ENCODE results near the gene PDE3B.
"Not testable (repeated sequence)": the region's sequence is repeated elsewhere in the genome, so short reads cannot be mapped to it uniquely, and the experiment has no call there.

Gene PDE3B

GRCh38 chr11:14743667-14744066, 100.1 kb downstream of the PDE3B start:
- not testable (repeated sequence) for DNase-seq (ENCODE audit: low read depth in 2 of 2)

- DNase-seq (ENCODE audit: low read depth in 2 of 2): no peak
Measured at GRCh38 chr11:14746857-14747395, 103.3 kb downstream of the PDE3B start.

GRCh38 chr11:14748090-14748489, 104.5 kb downstream of the PDE3B start:
- DNase-seq (ENCODE audit: low read depth in 2 of 2): no peak

GRCh38 chr11:14750911-14751310, 107.3 kb downstream of the PDE3B start:
- no peak for DNase-seq (ENCODE audit: low read depth in 2 of 2)

- no peak for DNase-seq (ENCODE audit: low read depth in 2 of 2)
Measured at GRCh38 chr11:14751975-14752407, 108.4 kb downstream of the PDE3B start.

GRCh38 chr11:14755140-14755539, 111.5 kb downstream of the PDE3B start:
- DNase-seq (ENCODE audit: low read depth in 2 of 2): no peak

GRCh38 chr11:14756349-14756748, 112.7 kb downstream of the PDE3B start:
- DNase-seq (ENCODE audit: low read depth in 2 of 2): no peak

- DNase-seq (ENCODE audit: low read depth in 2 of 2): not testable (repeated sequence)
Measured at GRCh38 chr11:14759300-14760012, 115.9 kb downstream of the PDE3B start.

- DNase-seq (ENCODE audit: low read depth in 2 of 2): no peak
Measured at GRCh38 chr11:14764179-14764578, 120.6 kb downstream of the PDE3B start.

- peak in 1 of 2 donors; percentile 16 for DNase-seq (ENCODE audit: low read depth in 2 of 2)
Measured at GRCh38 chr11:14764579-14765527, 121.2 kb downstream of the PDE3B start.

GRCh38 chr11:14766585-14766984, 123.0 kb downstream of the PDE3B start:
- DNase-seq (ENCODE audit: low read depth in 2 of 2): no peak

GRCh38 chr11:14768526-14769188, 125.1 kb downstream of the PDE3B start:
- DNase-seq (ENCODE audit: low read depth in 2 of 2): no peak

- no peak for DNase-seq (ENCODE audit: low read depth in 2 of 2)
Measured at GRCh38 chr11:14773755-14774154, 130.2 kb downstream of the PDE3B start.

- no peak for DNase-seq (ENCODE audit: low read depth in 2 of 2)
Measured at GRCh38 chr11:14774721-14775120, 131.1 kb downstream of the PDE3B start.

GRCh38 chr11:14775897-14776296, 132.3 kb downstream of the PDE3B start:
- no peak for DNase-seq (ENCODE audit: low read depth in 2 of 2)

GRCh38 chr11:14778460-14778859, 134.9 kb downstream of the PDE3B start:
- DNase-seq (ENCODE audit: low read depth in 2 of 2): not testable (repeated sequence)

- DNase-seq (ENCODE audit: low read depth in 2 of 2): no peak
Measured at GRCh38 chr11:14783788-14784187, 140.2 kb downstream of the PDE3B start.

- no peak for DNase-seq (ENCODE audit: low read depth in 2 of 2)
Measured at GRCh38 chr11:14784230-14784629, 140.6 kb downstream of the PDE3B start.

- no peak for DNase-seq (ENCODE audit: low read depth in 2 of 2)
Measured at GRCh38 chr11:14789879-14790484, 146.4 kb downstream of the PDE3B start.

- DNase-seq (ENCODE audit: low read depth in 2 of 2): no peak
Measured at GRCh38 chr11:14793546-14793945, 149.9 kb downstream of the PDE3B start.

GRCh38 chr11:14796028-14796427, 152.4 kb downstream of the PDE3B start:
- not testable (repeated sequence) for DNase-seq (ENCODE audit: low read depth in 2 of 2)

Measured in stimulated activated CD4-positive, alpha-beta T cell treated with anti-CD3 and anti-CD28 coated beads, Interleukin-1b, Interleukin-23, amount 100 ng/mL, for 4 hours (primary cell).